Vagina (tissue), 2 donors: ENCODE data around the gene MORN5. TPM values are rescaled to one million over a fixed set of nuclear protein-coding genes. Genes with fewer than 3 reads are reported as not detected.
"Not testable (repeated sequence)": the region's sequence is repeated elsewhere in the genome, so short reads cannot be mapped to it uniquely, and the experiment has no call there.

Source experiments
- DNase-seq, 2 donors: peaks; one replicate each; pipeline ENCODE4 v3.0.0-alpha.2; 2017; ENCODE audit errors: extremely low spot score in 2 of 2
- H3K27ac ChIP-seq: fragments of 200-600 bp; sonication (generic); one replicate; pipeline ENCODE4 v1.5.1; 2019
- H3K27me3 ChIP-seq: fragments of 200-600 bp; sonication (generic); one replicate; pipeline ENCODE4 v1.5.1; 2019
- H3K36me3 ChIP-seq, 2 donors: fragments of 200-600 bp; sonication (generic); one replicate each; pipeline ENCODE4 v1.5.1; 2017 to 2019
- H3K4me1 ChIP-seq: fragments of 200-600 bp; sonication (generic); one replicate; pipeline ENCODE4 v1.5.1; 2019
- H3K4me3 ChIP-seq, 2 donors: fragments of 200-600 bp; sonication (generic); 1 replicate in 1 of 2; 2 replicates in 1 of 2; pipeline ENCODE4 v1.5.1; 2016 to 2019
- H3K9me3 ChIP-seq: fragments of 200-600 bp; sonication (generic); one replicate; pipeline ENCODE4 v1.5.1; 2019
- CTCF ChIP-seq, 3 experiments: fragments of 450-650 bp in 2 of 3; fragments of 200-600 bp in 1 of 3; sonication (generic) in 1 of 3; IDR thresholded peaks; one replicate each; pipeline ENCODE4 v1.5.1; 2017 to 2019; ENCODE audit warnings: antibody characterized with exemption in 3 of 3, mild to moderate bottlenecking in 2 of 3, moderate library complexity in 2 of 3
- POLR2A ChIP-seq, 2 donors: fragments of 450-650 bp; IDR thresholded peaks; one replicate each; pipeline ENCODE4 v1.6.1; 2017; ENCODE audit warnings: antibody characterized with exemption in 2 of 2, mild to moderate bottlenecking in 2 of 2, moderate library complexity in 2 of 2
- POLR2AphosphoS5 ChIP-seq, 2 donors: sonication (generic); formaldehyde crosslinking; IDR thresholded peaks; one replicate each; pipeline ENCODE4 v1.9.0; 2017; ENCODE audit warnings: antibody characterized with exemption in 2 of 2, mild to moderate bottlenecking in 2 of 2, low read depth in 1 of 2; ENCODE audit not compliant: insufficient read depth in 1 of 2
- intact Hi-C: fragments of 100-400 bp; cut with DNase I; formaldehyde crosslinking; loops from one replicate; pipeline ENCODE4 v1.15.1; 2023
- total RNA-seq: library from RNA; depleted of rRNA; stranded (reverse); fragments of >200 nt; gene quantifications from one replicate; pipeline ENCODE4 v1.2.3, GENCODE V29; 2016

Gene MORN5
- total RNA-seq, 1 donor from 2014 or later, result not detected

GRCh38 chr9:122113574-122113973, 46.1 kb upstream of the MORN5 start:
- Histone ChIP-seq H3K4me1 (no peaks in the 10 kb centered on the region), H3K27me3 (no peaks in the 10 kb centered on the region), H3K9me3 (no peaks in the 10 kb centered on the region), H3K4me3 (no peak overlapping the region), H3K27ac (no peak overlapping the region), H3K36me3 (no peaks in the 10 kb centered on the region)
- no peak for TF ChIP-seq CTCF (IDR thresholded peaks at IDR 0.05)
- DNase-seq, result no peak
- intact Hi-C loops, result no loop called here

GRCh38 chr9:122115176-122116035, 44.3 kb upstream of the MORN5 start:
- Histone ChIP-seq H3K27ac (no peak overlapping the region), H3K36me3 (no peaks in the 10 kb centered on the region), H3K9me3 (no peaks in the 10 kb centered on the region), H3K4me1 (no peaks in the 10 kb centered on the region), H3K4me3 (no peak overlapping the region), H3K27me3 (no peaks in the 10 kb centered on the region)
- TF ChIP-seq CTCF (IDR thresholded peaks at IDR 0.05) (no peak), POLR2AphosphoS5 (IDR thresholded peaks at IDR 0.05; ENCODE audit: insufficient read depth in 1 of 2, low read depth in 1 of 2) (no peak), POLR2A (IDR thresholded peaks at IDR 0.05) (no peak)
- intact Hi-C loops, result no loop called here
- no peak for DNase-seq

- Histone ChIP-seq H3K4me1 (no peaks in the 10 kb centered on the region), H3K4me3 (no peak overlapping the region), H3K27me3 (no peaks in the 10 kb centered on the region), H3K9me3 (no peaks in the 10 kb centered on the region), H3K27ac (no peak overlapping the region), H3K36me3 (no peaks in the 10 kb centered on the region)
- intact Hi-C loops, result no loop called here
- TF ChIP-seq CTCF (IDR thresholded peaks at IDR 0.05), result no peak
- TF ChIP-seq POLR2A (IDR thresholded peaks at IDR 0.05), result no peak
- TF ChIP-seq POLR2AphosphoS5 (IDR thresholded peaks at IDR 0.05; ENCODE audit: insufficient read depth in 1 of 2, low read depth in 1 of 2), result no peak
- no peak for DNase-seq
These were observed 43.7 kb upstream of the MORN5 start for GRCh38 chr9:122116040-122116439.

GRCh38 chr9:122116448-122117173, 43.1 kb upstream of the MORN5 start:
- H3K9me3 ChIP-seq, result no peaks in the 10 kb centered on the region
- TF ChIP-seq POLR2AphosphoS5 (IDR thresholded peaks at IDR 0.05; ENCODE audit: insufficient read depth in 1 of 2, low read depth in 1 of 2), result no peak
- TF ChIP-seq CTCF (IDR thresholded peaks at IDR 0.05), result no peak
- no peak for TF ChIP-seq POLR2A (IDR thresholded peaks at IDR 0.05)
- H3K36me3 ChIP-seq, result no peaks in the 10 kb centered on the region
- no peak overlapping the region for H3K4me3 ChIP-seq
- H3K27me3 ChIP-seq, result no peaks in the 10 kb centered on the region
- no peak overlapping the region for H3K27ac ChIP-seq
- H3K4me1 ChIP-seq, result no peaks in the 10 kb centered on the region
- intact Hi-C loops, result no loop called here
- no peak for DNase-seq

GRCh38 chr9:122117241-122117640, 42.5 kb upstream of the MORN5 start:
- H3K27me3 ChIP-seq, intact Hi-C loops, H3K4me3 ChIP-seq, H3K4me1 ChIP-seq, DNase-seq, H3K9me3 ChIP-seq, H3K27ac ChIP-seq, H3K36me3 ChIP-seq: not testable (repeated sequence)
